ENCODE results near the gene CDKN2B-AS1.

CDKN2B-AS1 gene

GRCh38 chr9:22159586-22159985 lies 165.0 kb downstream of the CDKN2B-AS1 start:
- TF ChIP-seq, protein P1, sequence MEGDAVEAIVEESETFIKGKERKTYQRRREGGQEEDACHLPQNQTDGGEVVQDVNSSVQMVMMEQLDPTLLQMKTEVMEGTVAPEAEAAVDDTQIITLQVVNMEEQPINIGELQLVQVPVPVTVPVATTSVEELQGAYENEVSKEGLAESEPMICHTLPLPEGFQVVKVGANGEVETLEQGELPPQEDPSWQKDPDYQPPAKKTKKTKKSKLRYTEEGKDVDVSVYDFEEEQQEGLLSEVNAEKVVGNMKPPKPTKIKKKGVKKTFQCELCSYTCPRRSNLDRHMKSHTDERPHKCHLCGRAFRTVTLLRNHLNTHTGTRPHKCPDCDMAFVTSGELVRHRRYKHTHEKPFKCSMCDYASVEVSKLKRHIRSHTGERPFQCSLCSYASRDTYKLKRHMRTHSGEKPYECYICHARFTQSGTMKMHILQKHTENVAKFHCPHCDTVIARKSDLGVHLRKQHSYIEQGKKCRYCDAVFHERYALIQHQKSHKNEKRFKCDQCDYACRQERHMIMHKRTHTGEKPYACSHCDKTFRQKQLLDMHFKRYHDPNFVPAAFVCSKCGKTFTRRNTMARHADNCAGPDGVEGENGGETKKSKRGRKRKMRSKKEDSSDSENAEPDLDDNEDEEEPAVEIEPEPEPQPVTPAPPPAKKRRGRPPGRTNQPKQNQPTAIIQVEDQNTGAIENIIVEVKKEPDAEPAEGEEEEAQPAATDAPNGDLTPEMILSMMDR (IDR thresholded peaks at IDR 0.05; ENCODE audit: extremely low read depth, missing control alignments), result no peak
- DNase-seq (ENCODE audit: low spot score), result no peak

DNA sequence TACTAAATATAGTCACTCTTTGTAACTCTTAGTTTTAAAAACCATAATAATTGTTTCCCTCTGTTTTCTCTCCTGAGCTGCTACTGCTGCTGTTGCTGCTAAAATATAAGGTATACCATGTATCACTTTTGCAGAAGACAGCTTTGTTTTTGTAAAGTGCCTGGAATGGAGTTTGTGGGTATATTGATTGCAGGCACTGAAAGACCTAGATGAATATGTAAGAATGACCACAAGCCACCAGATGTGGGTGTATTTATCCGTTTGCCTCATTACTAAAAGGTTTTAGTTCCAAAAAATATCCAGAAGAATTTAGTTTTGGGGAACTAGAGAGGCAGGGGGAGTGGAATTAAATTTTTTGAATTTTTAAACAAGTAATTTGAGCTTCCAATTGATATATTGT lies 165.6 kb downstream of the CDKN2B-AS1 start:
- TF ChIP-seq, protein P1 (IDR thresholded peaks at IDR 0.05; ENCODE audit: extremely low read depth, missing control alignments), result no peak
- no peak for DNase-seq (ENCODE audit: low spot score)

DNA sequence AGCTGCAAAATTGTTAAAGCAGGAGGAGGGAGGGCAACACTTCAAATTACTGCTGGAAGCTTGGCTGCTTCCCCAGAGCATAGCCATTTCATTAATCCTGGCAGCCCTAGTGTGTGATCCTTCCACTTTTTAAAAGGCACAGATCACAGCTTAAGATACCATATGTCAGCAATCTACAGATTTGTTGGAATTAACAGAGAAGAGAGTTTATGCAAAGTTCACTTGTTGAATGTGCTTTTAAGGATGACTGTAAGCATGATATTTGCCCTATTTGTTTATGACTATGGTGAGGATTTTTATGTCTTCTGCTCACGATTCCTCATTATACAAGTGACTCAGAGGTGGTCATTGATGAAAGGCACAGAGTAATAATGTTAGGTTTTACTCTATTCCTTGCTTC lies 170.6 kb downstream of the CDKN2B-AS1 start:
- no peak for DNase-seq (ENCODE audit: low spot score)
- TF ChIP-seq, protein P1 (IDR thresholded peaks at IDR 0.05; ENCODE audit: extremely low read depth, missing control alignments), result no peak

GRCh38 chr9:22169243-22169642 lies 174.7 kb downstream of the CDKN2B-AS1 start:
- TF ChIP-seq, protein P1 (IDR thresholded peaks at IDR 0.05; ENCODE audit: extremely low read depth, missing control alignments), result no peak
- no peak for DNase-seq (ENCODE audit: low spot score)

DNA sequence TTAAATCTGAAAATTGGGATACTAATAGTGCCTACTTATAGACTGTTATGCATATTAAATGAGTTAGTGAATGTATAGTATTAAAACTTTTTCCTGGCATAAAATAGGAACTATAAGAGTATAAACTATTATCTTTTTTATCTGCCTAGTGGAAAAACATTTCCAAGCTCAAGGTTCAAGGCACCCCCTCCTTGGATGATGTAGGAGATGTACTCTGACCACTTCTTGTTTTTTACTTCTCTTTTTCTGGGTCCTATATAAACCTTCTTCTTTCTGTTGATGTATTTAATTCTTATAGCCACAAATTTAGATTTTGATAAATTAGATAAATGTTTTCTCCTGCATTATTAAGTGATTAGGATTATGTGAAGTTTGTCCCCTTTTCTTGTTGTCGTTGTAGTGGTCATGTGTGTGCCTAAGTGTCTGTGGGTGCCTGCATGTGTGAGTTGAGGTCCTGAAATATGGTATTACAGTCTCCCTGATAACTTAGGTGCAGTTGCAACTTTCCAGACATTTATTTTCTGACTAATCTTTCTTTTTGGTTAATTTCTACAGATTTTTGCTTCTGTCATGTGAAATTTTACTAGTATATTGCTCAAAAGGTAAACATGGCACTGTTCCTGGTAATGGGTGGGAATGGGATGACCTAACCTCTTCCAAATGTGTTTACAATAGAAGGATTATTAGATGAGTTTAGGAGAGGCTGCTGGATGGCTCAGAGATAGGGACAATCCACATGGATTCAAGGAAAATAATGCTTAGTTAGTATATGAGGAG lies 175.3 kb downstream of the CDKN2B-AS1 start:
- no peak for DNase-seq (ENCODE audit: low spot score)
- TF ChIP-seq, protein P1 (IDR thresholded peaks at IDR 0.05; ENCODE audit: extremely low read depth, missing control alignments), result no peak
